Prostate gland (tissue), 2 donors: ENCODE results near the gene TM9SF4. TPM values are rescaled to one million over a fixed set of nuclear protein-coding genes. Genes with fewer than 3 reads are reported as not detected.

Experiments
- DNase-seq: peaks from one replicate; pipeline ENCODE4 v3.0.0-alpha.2; 2019; ENCODE audit warnings: low spot score
- H3K27ac ChIP-seq, 2 donors: fragments of 200-600 bp; sonication (generic); 2 replicates each; pipeline ENCODE4 v1.5.1; 2017 to 2019
- H3K27me3 ChIP-seq: fragments of 200-600 bp; sonication (generic); replicated peaks from 2 replicates; pipeline ENCODE4 v1.5.1; 2019; ENCODE audit not compliant: insufficient read depth
- H3K36me3 ChIP-seq, 2 donors: fragments of 200-600 bp; sonication (generic); 1 replicate in 1 of 2; 2 replicates in 1 of 2; pipeline versions ENCODE4 v1.5.1 to v1.8.1; 2017 to 2019
- H3K4me1 ChIP-seq: fragments of 200-600 bp; sonication (generic); replicated peaks from 2 replicates; pipeline ENCODE4 v1.5.1; 2019
- H3K4me3 ChIP-seq, 2 donors: fragments of 200-600 bp; sonication (generic); 2 replicates each; pipeline ENCODE4 v1.5.1; 2017 to 2019
- H3K9me3 ChIP-seq: fragments of 200-600 bp; sonication (generic); 2 replicates; pipeline ENCODE4 v1.5.1; 2017
- CTCF ChIP-seq, 4 experiments: fragments of 200-600 bp in 2 of 4; fragments of 450-650 bp in 2 of 4; sonication (generic) in 2 of 4; IDR thresholded peaks; 1 replicate in 3 of 4; 2 replicates in 1 of 4; pipeline ENCODE4 v1.5.1; 2016 to 2019; ENCODE audit warnings: antibody characterized with exemption in 4 of 4, mild to moderate bottlenecking in 2 of 4, moderate library complexity in 2 of 4
- POLR2A ChIP-seq: fragments of 450-650 bp; IDR thresholded peaks from one replicate; pipeline ENCODE4 v1.6.1; 2016; ENCODE audit warnings: antibody characterized with exemption, mild to moderate bottlenecking
- POLR2AphosphoS5 ChIP-seq: sonication (generic); formaldehyde crosslinking; IDR thresholded peaks from one replicate; pipeline ENCODE4 v1.6.1; 2017; ENCODE audit warnings: antibody characterized with exemption
- WGBS: methylation state at CpG from one replicate; pipeline ENCODE4 v1.1.5; 2018; 5-methylcytosine and 5-hydroxymethylcytosine counted together
- intact Hi-C: fragments of 100-400 bp; cut with DNase I; formaldehyde crosslinking; loops from one replicate; pipeline ENCODE4 v1.14.2; 2022
- total RNA-seq, 2 donors: library from RNA; depleted of rRNA; stranded (reverse); fragments of >200 nt; gene quantifications; one replicate each; pipeline ENCODE4 v1.1.0, GENCODE V29; 2016

TM9SF4 gene
- total RNA-seq, 2 donors from 2014 or later, result 44.7 to 62.9 TPM

- DNase-seq, result no peak
- Histone ChIP-seq H3K4me1 (no peaks in the 10 kb centered on the region), H3K27ac (no peak overlapping the region), H3K27me3 (no peaks in the 10 kb centered on the region), H3K4me3 (no peak overlapping the region), H3K36me3 (no peaks in the 10 kb centered on the region), H3K9me3 (no peaks in the 10 kb centered on the region)
- WGBS, result 11% methylated on average over 2 of the region's 2 CpGs
- no peak for TF ChIP-seq POLR2AphosphoS5
- intact Hi-C loops, result no loop called here
Observed at GRCh38 chr20:32130965-32131364, 21.5 kb downstream of the TM9SF4 start.

DNA sequence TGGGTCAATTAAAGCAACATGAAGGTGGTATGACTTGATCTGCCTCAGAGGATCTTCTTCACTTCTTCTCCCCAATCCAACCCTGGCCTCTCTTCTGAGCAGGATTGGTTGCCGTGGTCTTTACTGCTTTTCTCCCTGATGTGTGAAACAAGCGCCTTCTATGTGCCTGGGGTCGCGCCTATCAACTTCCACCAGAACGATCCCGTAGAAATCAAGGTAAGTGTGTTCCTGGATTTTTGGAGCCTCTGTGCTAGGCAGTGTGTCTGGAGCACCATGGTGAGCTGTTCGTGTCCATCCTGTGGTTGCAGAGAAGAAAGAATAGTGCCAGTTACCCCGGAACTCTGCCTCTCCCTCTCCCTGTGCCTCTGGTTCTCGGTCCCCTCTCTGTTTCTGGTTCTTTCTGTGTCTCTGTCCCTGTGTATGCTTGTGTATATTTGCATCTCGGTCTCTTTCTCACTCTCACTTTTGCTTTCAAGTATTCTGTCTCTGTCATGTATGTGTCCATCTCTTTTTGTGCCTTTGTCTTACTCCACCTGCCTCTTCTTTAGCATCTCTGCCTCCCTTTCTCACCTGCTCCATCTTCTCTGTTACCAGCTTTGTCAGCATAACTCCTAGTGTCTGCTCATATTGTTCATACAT lies 23.5 kb downstream of the TM9SF4 start:
- no peaks in the 10 kb centered on the region for H3K9me3 ChIP-seq
- H3K27ac ChIP-seq, result no peak overlapping the region
- no peaks in the 10 kb centered on the region for H3K4me1 ChIP-seq
- no peak for DNase-seq
- TF ChIP-seq CTCF (IDR thresholded peaks at IDR 0.05) (no peak), POLR2A (no peak), POLR2AphosphoS5 (no peak)
- no peaks in the 10 kb centered on the region for H3K27me3 ChIP-seq
- H3K4me3 ChIP-seq, result no peak overlapping the region
- 93% methylated on average over 10 of the region's 10 CpGs for WGBS
- peaks cover 0 to 4% of the 10 kb centered on the region in 2 donors for H3K36me3 ChIP-seq
- intact Hi-C loops, result no loop called here

- H3K9me3 ChIP-seq, result no peaks in the 10 kb centered on the region
- H3K36me3 ChIP-seq, result peaks cover 0 to 4% of the 10 kb centered on the region in 2 donors
- H3K4me3 ChIP-seq, result no peak overlapping the region
- DNase-seq, result no peak
- intact Hi-C loops, result no loop called here
- H3K27me3 ChIP-seq, result no peaks in the 10 kb centered on the region
- no peak overlapping the region for H3K27ac ChIP-seq
- 87% methylated on average over 5 of the region's 5 CpGs for WGBS
- TF ChIP-seq CTCF (IDR thresholded peaks at IDR 0.05), result no peak
- no peak for TF ChIP-seq POLR2A
- no peak for TF ChIP-seq POLR2AphosphoS5
- no peaks in the 10 kb centered on the region for H3K4me1 ChIP-seq
Observed at GRCh38 chr20:32134026-32134425, 24.5 kb downstream of the TM9SF4 start.

DNA sequence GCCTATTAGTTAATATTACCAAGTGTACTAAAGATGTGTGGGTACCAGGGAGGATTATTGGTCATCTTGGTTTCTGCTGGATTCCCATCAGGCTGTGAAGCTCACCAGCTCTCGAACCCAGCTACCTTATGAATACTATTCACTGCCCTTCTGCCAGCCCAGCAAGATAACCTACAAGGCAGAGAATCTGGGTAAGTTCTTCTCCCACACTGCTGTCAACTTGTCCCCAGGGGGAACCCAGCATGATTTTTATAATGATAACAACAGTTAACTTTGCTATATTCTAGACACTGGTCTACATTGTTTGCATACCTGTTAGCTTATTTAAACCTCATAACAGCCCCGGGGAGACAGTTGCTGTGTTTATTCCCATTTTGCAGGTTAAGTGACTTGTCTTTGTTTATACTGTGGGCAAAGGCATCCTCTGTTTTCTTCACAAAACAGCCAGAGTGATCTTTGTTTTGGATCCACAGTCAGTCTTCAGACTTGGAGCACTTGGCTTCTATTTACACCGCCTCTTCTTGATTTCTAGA lies 26.5 kb downstream of the TM9SF4 start:
- no peaks in the 10 kb centered on the region for H3K4me1 ChIP-seq
- intact Hi-C loops, result no loop called here
- H3K27me3 ChIP-seq, result no peaks in the 10 kb centered on the region
- 60% methylated on average over 3 of the region's 3 CpGs for WGBS
- DNase-seq, result no peak
- H3K4me3 ChIP-seq, result no peak overlapping the region
- no peaks in the 10 kb centered on the region for H3K9me3 ChIP-seq
- no peak overlapping the region for H3K27ac ChIP-seq
- H3K36me3 ChIP-seq, result peaks cover 0 to 4% of the 10 kb centered on the region in 2 donors
- TF ChIP-seq POLR2AphosphoS5 (no peak), POLR2A (no peak), CTCF (IDR thresholded peaks at IDR 0.05) (no peak)

DNA sequence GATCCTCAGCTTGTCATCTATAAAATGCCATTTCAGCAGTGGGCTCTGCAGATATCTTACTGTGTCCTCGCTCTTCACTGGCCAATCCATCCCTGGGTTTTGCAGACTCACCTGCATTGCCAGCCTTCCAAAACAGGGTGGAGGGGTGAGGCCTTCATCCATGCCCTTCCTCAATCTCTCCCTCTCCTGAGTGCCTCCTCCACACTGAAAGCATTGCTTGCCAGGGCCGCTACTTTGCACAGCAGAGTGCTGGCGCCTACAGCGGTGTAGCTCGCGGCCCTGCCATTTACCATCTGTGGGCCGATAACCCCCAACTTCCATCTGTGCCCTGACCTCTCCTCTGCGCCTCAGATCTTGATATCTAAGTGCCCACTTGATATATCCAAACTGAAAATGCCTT lies 29.4 kb downstream of the TM9SF4 start:
- Histone ChIP-seq H3K9me3 (no peaks in the 10 kb centered on the region), H3K27ac (no peak overlapping the region), H3K4me1 (no peaks in the 10 kb centered on the region), H3K4me3 (no peak overlapping the region), H3K36me3 (peaks cover 11 to 23% of the 10 kb centered on the region in 2 donors), H3K27me3 (no peaks in the 10 kb centered on the region)
- TF ChIP-seq POLR2A (no peak), CTCF (IDR thresholded peaks at IDR 0.05) (no peak), POLR2AphosphoS5 (no peak)
- intact Hi-C loops, result no loop called here
- WGBS, result 97% methylated on average over 8 of the region's 8 CpGs
- no peak for DNase-seq
